Keratinocyte (primary cell): ENCODE measurements around the gene ST8SIA2. TPM values are rescaled to one million over a fixed set of nuclear protein-coding genes. Genes with fewer than 3 reads are reported as not detected.
A peak's percentile ranks its signal among the peaks of the same experiment; 100 is the strongest.

ENCODE experiments used
- DNase-seq: peaks from one replicate; pipeline ENCODE4 v3.0.0-alpha.2; 2011; ENCODE audit warnings: low read depth, missing footprints, low spot score
- FAIRE-seq: peaks from 2 replicates; lab custom pipeline; 2011; peaks lifted over from hg19 to GRCh38; lab: Jason Lieb, UNC
- H2AFZ ChIP-seq: 2 replicates; pipeline ENCODE4 v1.6.0; 2012; ENCODE audit warnings: low read length, control low read depth, inconsistent platforms; ENCODE audit not compliant: control insufficient read depth
- H3K27ac ChIP-seq: 2 replicates; pipeline ENCODE4 v1.5.1; 2011; ENCODE audit warnings: low read length; ENCODE audit not compliant: control insufficient read depth, insufficient read depth
- H3K27me3 ChIP-seq: 3 replicates; pipeline ENCODE4 v1.6.0; 2011; ENCODE audit warnings: low read length; ENCODE audit not compliant: control insufficient read depth, insufficient read depth; ENCODE audit errors: extremely low read depth
- H3K36me3 ChIP-seq, 2 experiments: 2 replicates in 1 of 2; 3 replicates in 1 of 2; pipeline ENCODE4 v1.5.1; 2011; ENCODE audit warnings: low read length in 2 of 2, mild to moderate bottlenecking in 1 of 2; ENCODE audit not compliant: control insufficient read depth in 2 of 2, insufficient read depth in 2 of 2; ENCODE audit errors: extremely low read depth in 1 of 2
- H3K4me1 ChIP-seq: 3 replicates; pipeline ENCODE4 v1.5.1; 2011; ENCODE audit warnings: low read length; ENCODE audit not compliant: control insufficient read depth, insufficient read depth; ENCODE audit errors: extremely low read depth
- H3K4me2 ChIP-seq: 3 replicates; pipeline ENCODE4 v1.6.0; 2011; ENCODE audit warnings: low read depth, low read length; ENCODE audit not compliant: control insufficient read depth, insufficient read depth; ENCODE audit errors: extremely low read depth
- H3K4me3 ChIP-seq, 3 experiments: fragments of 200-600 bp in 1 of 3; sonication (generic) in 1 of 3; 2 replicates in 2 of 3; 3 replicates in 1 of 3; pipeline ENCODE4 v1.5.1; 2011 to 2016; ENCODE audit warnings: low read length in 3 of 3, mild to moderate bottlenecking in 3 of 3, control low read depth in 2 of 3, inconsistent platforms in 1 of 3, low read depth in 1 of 3, mixed read lengths in 1 of 3, mixed run types in 1 of 3, moderate library complexity in 1 of 3; ENCODE audit not compliant: control insufficient read depth in 2 of 3, insufficient read depth in 2 of 3; ENCODE audit errors: extremely low read depth in 1 of 3
- H3K79me2 ChIP-seq: 2 replicates; pipeline ENCODE4 v1.6.0; 2012; ENCODE audit warnings: low read length; ENCODE audit not compliant: control insufficient read depth, insufficient read depth
- H3K9ac ChIP-seq: 3 replicates; pipeline ENCODE4 v1.6.0; 2011; ENCODE audit warnings: low read length; ENCODE audit not compliant: control insufficient read depth, insufficient read depth; ENCODE audit errors: extremely low read depth
- H3K9me1 ChIP-seq: 3 replicates; pipeline ENCODE4 v1.6.0; 2011; ENCODE audit warnings: low read length; ENCODE audit not compliant: control insufficient read depth, insufficient read depth; ENCODE audit errors: extremely low read depth
- H3K9me3 ChIP-seq: 2 replicates; pipeline ENCODE4 v1.5.1; 2012; ENCODE audit warnings: low read depth, low read length; ENCODE audit not compliant: control insufficient read depth
- H4K20me1 ChIP-seq: 3 replicates; pipeline ENCODE4 v1.6.0; 2011; ENCODE audit warnings: low read length; ENCODE audit not compliant: control insufficient read depth, insufficient read depth; ENCODE audit errors: extremely low read depth
- EZH2 ChIP-seq: IDR thresholded peaks from one replicate; pipeline ENCODE4 v1.6.1; 2012; ENCODE audit warnings: inconsistent platforms, mild to moderate bottlenecking, low read length, moderate library complexity
- dilution Hi-C: fragments of 300-500 bp; cut with MboI; formaldehyde crosslinking; loops from one replicate; pipeline ENCODE4 v1.7.0; 2020; ENCODE audit warnings: low sequenced_read_pairs; ENCODE audit not compliant: extremely low pct_ligation_motif_present
- polyA plus RNA-seq, 5 experiments: library from polyadenylated mRNA; depleted of rRNA in 3 of 5; stranded (reverse) in 3 of 5; stranded (forward) in 1 of 5; unstranded in 1 of 5; fragments of >200 nt; gene quantifications; 1 replicate in 1 of 5; 2 replicates in 3 of 5; 3 replicates in 1 of 5; pipeline versions ENCODE4 v1.2.1 to v1.2.3, GENCODE V29; 2011 to 2012; ENCODE audit warnings: missing spikeins in 2 of 5, low read depth in 1 of 5, low replicate concordance in 1 of 5
- TF ChIP-seq, protein P1 (sequence below), 3 experiments: IDR thresholded peaks in 1 of 3; conservative IDR thresholded peaks in 1 of 3; optimal IDR thresholded peaks in 1 of 3; 2 replicates in 2 of 3; 3 replicates in 1 of 3; pipeline versions ENCODE3 to v1.5.1; 2011; ENCODE audit warnings: low read length in 3 of 3, mild to moderate bottlenecking in 3 of 3, moderate library complexity in 2 of 3, control low read depth in 1 of 3, inconsistent platforms in 1 of 3; ENCODE audit not compliant: insufficient read depth in 2 of 3; ENCODE audit errors: extremely low read depth in 1 of 3

Gene ST8SIA2
- polyA plus RNA-seq, 1 donor (not counting 4 experiments of a cell fraction or from before 2014, with no cell fraction given) = 0.22 TPM

GRCh38 chr15:92394309-92395097, 822 bp downstream of the ST8SIA2 start:
- no peak overlapping the region for H3K9ac ChIP-seq
- no peaks in the 10 kb centered on the region for H3K9me1 ChIP-seq
- no peaks in the 10 kb centered on the region for H4K20me1 ChIP-seq
- no peak for FAIRE-seq
- peak overlapping the region; percentile 81 for H3K4me2 ChIP-seq
- peak overlapping the region; percentile 40 to 56 (median 55) for H3K4me3 ChIP-seq
- dilution Hi-C loops = no loop called here
- no peak for DNase-seq
- H3K79me2 ChIP-seq = no peaks in the 10 kb centered on the region
- H2AFZ ChIP-seq = peak overlapping the region; percentile 51
- H3K4me1 ChIP-seq = peaks cover 5% of the 10 kb centered on the region
- H3K9me3 ChIP-seq = no peaks in the 10 kb centered on the region
- TF ChIP-seq, protein P1, sequence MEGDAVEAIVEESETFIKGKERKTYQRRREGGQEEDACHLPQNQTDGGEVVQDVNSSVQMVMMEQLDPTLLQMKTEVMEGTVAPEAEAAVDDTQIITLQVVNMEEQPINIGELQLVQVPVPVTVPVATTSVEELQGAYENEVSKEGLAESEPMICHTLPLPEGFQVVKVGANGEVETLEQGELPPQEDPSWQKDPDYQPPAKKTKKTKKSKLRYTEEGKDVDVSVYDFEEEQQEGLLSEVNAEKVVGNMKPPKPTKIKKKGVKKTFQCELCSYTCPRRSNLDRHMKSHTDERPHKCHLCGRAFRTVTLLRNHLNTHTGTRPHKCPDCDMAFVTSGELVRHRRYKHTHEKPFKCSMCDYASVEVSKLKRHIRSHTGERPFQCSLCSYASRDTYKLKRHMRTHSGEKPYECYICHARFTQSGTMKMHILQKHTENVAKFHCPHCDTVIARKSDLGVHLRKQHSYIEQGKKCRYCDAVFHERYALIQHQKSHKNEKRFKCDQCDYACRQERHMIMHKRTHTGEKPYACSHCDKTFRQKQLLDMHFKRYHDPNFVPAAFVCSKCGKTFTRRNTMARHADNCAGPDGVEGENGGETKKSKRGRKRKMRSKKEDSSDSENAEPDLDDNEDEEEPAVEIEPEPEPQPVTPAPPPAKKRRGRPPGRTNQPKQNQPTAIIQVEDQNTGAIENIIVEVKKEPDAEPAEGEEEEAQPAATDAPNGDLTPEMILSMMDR (optimal IDR thresholded peaks at IDR 0.05 in 1 of 3, IDR thresholded peaks at IDR 0.05 in 1 of 3, conservative IDR thresholded peaks at IDR 0.05 in 1 of 3; ENCODE audit: extremely low read depth in 1 of 3, insufficient read depth in 2 of 3, low read length in 3 of 3) = no peak
- TF ChIP-seq EZH2 = no peak
- peaks cover 55% of the 10 kb centered on the region for H3K27me3 ChIP-seq
- H3K36me3 ChIP-seq = no peaks in the 10 kb centered on the region
- H3K27ac ChIP-seq = no peak overlapping the region

GRCh38 chr15:92395098-92395635, 1.5 kb downstream of the ST8SIA2 start:
- H3K4me1 ChIP-seq = peaks cover 5% of the 10 kb centered on the region
- H3K4me2 ChIP-seq = peak overlapping the region; percentile 81
- TF ChIP-seq, protein P1 (optimal IDR thresholded peaks at IDR 0.05 in 1 of 3, IDR thresholded peaks at IDR 0.05 in 1 of 3, conservative IDR thresholded peaks at IDR 0.05 in 1 of 3; ENCODE audit: extremely low read depth in 1 of 3, insufficient read depth in 2 of 3, low read length in 3 of 3) = no peak
- peak; percentile 24 for TF ChIP-seq EZH2
- H3K27me3 ChIP-seq = peaks cover 55% of the 10 kb centered on the region
- no peaks in the 10 kb centered on the region for H3K36me3 ChIP-seq
- dilution Hi-C loops = no loop called here
- H3K4me3 ChIP-seq = peak overlapping the region in 2 of 3 experiments; percentile 40 to 55
- DNase-seq = no peak
- H3K9me1 ChIP-seq = no peaks in the 10 kb centered on the region
- H3K27ac ChIP-seq = no peak overlapping the region
- no peaks in the 10 kb centered on the region for H3K79me2 ChIP-seq
- H4K20me1 ChIP-seq = no peaks in the 10 kb centered on the region
- no peak overlapping the region for H2AFZ ChIP-seq
- H3K9ac ChIP-seq = no peak overlapping the region
- no peak for FAIRE-seq
- H3K9me3 ChIP-seq = no peaks in the 10 kb centered on the region
